ENCODE results near the gene SPATA25.
"Not testable (repeated sequence)": the region's sequence is repeated elsewhere in the genome, so short reads cannot be mapped to it uniquely, and the experiment has no call there.

SPATA25 gene, protein sequence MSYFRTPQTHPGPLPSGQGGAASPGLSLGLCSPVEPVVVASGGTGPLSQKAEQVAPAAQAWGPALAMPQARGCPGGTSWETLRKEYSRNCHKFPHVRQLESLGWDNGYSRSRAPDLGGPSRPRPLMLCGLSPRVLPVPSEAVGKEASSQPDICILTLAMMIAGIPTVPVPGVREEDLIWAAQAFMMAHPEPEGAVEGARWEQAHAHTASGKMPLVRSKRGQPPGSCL

DNA sequence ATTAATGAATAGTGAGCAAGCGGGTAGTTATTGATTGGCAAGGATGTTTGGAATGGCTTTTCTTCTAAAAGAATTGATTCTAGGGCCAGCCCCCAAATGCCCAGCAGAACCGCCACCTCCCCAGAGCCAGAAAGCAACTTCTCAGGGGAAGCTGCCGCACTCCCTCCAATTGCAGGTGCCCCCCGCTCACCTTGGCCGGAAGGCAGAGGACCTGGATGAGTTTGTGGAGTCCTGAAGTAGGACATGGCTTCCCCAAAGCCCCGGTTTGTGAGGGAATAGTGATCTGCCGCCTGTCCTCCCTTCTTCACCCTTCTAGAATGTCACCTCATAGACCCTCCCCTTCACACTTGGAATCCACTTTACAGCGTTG, at the start of gene SPATA25:
SPATA25 (minus strand) TSS at position 277 of the 370 bp plus-strand sequence; CDS start at position 245, 32 bp downstream.
- no peak for FAIRE-seq

DNA sequence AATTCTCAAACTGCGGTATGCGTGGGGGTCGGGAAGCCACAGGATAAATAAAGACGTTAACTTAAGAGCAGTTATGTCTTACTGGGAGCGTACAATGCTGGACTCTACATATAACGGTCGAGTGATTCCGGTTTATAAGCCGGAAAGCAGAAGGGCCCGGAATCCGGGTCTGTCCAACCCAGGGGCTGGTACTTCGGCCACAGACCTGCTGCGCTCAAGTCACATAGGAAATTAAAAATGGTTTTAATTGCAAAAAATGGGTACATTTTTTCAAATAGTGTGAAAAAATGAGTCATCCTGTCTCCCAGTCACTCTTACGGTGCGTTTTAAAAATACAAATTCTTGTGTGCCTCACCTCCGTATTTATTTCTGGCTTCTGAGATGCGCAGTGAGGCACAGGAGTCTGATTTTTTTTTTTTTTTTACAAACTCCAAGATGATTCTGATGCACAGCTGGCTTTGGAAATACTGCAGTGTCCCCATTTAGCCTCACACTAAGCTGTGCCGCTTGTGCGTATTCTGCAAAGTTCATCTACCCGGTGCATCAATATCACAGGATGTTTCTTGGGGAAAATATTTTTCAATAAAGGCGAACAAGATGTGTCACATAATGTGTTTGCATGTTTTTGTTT, 48.1 kb upstream of the SPATA25 start:
- FAIRE-seq, result no peak

DNA sequence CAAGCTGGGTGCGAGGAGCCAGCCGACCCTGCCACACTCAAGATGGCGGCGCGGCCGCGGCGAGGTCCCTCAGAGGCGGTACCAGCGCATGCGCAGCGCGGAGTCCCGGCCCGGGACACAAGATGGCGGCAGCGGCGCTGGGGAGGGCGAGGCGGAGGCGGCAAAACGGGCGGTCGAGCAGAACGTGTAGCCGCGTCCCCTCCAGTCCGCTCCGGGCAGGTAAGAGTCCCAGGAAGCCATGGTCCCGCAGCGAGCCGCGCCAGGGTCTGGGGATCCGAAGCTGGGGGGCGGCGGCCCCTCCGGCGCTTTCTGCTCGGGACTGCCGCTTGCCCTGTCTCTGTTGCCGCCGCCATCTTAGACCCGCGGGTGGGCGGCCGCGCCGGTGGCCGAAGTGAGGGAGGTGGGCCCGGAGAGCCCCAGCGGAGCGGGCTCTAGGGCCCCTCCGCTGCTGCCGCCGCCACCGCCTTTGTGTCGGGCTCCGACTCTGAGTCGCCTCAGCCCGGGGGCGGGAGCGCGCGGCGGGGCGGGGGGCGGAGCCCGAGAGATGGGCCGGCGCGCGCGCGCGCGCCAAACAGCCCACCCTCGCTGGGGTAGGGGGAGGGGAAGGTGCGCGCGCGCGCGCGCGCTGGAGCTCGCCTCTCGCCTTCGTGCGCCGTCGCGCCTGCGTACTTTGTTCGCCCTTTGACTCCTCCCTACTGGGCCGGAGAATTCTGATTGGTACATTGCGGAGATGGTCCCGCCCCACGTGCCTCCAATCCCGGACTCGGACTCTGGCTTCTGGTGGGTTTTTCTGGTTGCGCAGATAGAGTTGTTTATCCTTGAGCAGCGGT, 47.4 kb upstream of the SPATA25 start, which contains the start of gene PCIF1:
PCIF1 (plus strand) TSS at position 98 of the 830 bp plus-strand sequence. CDS start 4,317 bp downstream, outside the sequence.
- no peak for FAIRE-seq

DNA sequence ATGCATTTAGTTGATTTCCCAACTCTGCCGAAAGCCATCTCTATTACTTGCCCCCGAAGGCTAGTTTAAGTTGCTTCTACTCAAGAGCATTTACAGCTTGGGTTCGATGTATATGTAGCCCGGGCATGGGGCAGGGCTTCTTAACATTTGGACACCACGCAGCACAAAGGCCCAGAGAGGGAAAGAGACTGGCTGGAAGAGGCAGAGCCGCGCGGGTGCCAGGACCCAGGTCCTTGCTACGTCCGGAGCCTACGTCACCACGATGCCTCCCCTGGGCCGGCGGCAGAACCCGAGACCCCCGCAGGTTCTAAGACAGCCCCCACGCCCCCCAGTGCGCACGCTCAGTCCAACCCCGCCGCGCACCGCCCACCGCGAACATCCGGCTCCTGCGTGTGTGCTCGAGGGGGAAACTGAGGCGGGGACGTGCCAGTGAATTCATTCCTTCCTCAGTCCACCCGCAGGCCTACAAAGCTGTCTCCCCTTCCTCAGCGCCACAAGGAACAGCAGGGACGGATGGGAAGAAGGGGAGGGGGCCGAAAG, 46.7 kb upstream of the SPATA25 start:
- no peak for FAIRE-seq

DNA sequence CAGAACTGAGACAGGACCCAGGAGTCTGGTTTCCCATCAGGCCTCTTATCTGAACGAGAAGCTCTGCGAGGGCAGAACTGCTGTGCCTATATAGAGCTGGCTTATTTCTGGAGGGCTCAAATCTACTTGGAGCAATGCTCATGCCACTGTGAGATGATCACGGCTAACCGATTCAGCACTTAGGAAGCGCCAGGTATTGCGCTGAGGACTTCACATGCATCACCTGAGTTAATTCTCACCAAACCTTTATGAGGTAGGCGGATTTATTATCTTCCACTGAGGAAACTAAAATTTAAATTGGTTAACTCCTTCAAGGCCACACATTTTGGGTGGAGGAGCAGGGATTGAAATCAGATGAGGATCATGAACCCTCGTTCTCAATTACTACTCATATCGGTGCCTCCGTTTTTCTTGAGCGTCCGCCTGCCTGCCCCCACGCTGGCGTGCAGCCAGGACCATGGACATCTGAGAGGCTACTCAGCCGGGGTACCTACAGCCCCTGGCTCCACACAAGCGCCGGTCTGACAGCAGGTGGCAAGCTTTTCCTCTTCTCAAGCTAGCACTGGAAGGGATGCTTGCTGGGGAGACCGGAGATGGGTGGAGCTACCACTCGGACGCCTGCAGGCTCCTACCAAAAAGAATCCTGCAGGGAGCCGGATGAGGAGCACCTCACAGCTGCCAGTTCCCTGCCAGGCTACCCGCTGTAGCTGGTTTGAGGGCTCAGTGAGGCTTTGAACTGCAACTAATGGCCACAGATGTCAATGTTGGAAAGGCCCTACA, 46.0 kb upstream of the SPATA25 start:
- FAIRE-seq, result no peak

DNA sequence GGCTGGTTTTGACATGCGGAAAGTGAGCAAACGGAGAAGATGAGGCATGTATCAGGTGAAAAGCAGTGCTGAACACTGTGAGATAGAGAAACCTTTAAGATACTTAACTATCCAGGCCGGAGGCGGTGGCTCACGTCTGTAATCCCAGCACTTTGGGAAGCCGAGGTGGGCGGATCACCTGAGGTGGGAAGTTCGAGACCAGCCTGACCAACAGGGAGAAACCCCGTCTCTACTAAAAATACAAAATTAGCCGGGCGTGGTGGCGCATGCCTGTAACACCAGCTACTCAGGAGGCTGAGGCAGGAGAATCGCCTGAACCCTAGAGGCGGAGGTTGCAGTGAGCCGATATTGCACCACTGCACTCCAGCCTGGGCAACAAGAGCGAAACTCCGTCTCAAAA, 44.3 kb upstream of the SPATA25 start:
- not testable (repeated sequence) for FAIRE-seq

DNA sequence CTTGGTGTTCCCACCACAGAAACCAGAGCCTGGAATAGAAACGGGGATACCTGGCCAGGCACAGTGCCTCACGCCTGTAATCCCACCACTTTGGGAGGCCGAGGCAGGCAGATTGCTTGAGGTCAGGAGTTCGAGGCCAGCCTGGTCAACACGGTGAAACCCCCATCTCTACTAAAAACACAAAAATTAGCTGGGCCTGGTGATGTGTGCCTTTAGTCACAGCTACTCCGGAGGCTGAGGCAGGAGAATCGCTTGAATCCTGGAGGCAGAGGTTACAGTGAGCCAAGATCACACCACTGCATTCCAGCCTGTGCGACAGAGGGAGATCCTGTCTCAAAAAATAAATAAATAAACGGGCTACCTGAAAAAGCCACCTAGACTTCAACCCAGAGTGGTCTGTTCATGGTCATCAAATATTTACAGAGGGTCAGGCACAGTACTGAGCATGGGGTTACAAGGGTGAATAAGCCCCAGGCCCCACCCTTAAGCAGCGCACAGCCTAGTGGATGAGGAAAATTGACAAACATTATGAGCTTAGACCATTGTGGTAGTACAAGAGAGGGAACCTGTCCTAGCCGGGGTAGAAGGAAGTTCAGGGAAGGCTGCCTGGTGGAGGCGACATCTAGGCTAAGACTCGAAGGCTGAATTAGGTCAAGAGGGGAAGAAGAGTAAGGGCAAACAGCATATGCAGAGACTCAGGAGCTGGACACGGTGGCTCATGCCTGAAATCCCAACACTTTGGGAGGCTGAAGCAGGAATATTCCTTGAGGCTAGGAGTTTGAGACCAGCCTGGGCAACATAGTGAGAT, 39.9 kb upstream of the SPATA25 start:
- FAIRE-seq, result no peak

DNA sequence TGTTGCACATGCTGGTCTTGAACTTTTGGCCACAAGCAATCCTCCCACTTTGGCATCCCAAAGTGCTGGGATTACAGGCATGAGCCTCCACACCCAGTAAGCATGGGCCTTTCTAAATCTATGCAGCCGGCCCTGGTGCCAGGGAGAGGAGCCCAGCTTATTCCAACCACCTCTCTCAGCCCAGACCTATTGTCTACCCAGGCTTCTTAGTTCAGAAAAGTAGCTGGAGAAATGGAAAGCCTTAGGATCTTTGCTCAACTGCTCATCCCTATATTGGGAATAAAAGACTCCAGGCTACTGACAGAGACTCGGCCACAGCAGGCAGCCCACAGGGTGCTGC, 39.3 kb upstream of the SPATA25 start:
- FAIRE-seq, result no peak

DNA sequence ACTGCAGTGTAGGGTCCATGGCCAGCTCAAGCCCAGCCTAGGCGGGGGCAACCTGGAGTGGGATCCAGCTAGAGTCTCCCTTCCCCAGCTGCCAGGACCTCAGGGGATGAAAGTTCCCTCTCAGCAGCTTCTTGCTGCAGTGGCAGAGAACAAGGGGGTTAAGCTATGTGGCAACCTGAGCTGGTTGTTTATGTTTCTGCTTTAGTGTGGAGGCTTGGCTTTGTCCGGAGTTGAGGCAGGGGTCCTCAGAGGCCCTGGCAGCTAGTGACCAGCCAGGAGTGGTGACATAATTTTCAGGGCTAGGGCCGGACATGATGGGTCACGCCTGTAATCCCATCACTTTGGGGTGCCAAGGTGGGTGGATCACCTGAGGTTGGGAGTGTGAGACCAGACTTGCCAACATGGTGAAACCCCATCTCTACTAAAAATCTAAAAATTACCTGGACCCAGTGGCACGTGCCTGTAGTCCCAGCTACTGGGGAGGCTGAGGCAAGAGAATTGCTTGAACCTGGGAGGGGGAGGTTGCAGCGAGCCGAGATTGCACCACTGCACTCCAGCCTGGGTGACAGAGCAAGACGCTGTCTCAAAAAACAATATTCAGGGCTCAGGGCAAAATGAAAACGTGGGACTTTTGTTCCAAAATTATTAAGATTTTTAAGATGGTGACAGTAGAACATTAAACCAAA, 38.5 kb upstream of the SPATA25 start:
- no peak for FAIRE-seq

DNA sequence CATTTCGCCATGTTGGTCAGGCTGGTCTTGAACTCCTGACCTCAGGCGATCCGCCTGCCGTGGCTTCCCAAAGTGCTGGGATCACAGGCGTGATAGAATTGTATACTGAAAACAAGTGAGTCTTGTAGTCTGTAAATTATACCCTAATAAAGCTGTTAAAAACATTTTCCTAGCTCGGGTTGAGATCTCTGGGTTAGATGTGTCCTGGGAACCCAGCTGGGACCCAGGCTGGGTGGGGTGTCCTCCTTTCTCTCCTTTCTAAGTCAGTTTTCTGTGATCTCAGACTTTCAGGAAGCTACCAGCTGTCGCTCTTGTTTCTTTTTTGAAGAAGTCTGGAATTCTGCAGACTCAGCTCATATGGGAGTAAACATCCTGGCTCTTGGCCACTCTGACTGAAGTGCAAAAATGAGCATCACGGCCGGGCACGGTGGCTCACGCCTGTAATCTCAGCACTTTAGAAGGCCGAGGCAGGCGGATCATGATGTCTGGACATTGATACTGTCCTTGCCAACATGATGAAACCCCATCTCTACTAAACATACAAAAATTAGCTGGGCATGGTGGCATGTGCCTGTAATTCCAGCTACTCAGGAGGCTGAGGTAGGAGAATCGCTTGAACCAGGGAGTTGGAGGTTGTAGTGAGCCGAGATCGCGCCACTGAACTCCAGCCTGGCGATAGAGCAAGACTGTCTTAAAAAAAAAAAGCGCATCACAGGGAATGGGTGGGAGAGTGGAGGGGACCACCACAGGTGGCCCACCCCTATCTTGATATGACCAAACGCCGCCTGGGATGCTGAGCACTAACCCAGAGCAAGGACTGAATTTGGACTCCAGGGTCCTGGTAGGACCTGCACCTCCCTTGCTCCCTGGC, 37.2 kb upstream of the SPATA25 start:
- FAIRE-seq, result no peak

DNA sequence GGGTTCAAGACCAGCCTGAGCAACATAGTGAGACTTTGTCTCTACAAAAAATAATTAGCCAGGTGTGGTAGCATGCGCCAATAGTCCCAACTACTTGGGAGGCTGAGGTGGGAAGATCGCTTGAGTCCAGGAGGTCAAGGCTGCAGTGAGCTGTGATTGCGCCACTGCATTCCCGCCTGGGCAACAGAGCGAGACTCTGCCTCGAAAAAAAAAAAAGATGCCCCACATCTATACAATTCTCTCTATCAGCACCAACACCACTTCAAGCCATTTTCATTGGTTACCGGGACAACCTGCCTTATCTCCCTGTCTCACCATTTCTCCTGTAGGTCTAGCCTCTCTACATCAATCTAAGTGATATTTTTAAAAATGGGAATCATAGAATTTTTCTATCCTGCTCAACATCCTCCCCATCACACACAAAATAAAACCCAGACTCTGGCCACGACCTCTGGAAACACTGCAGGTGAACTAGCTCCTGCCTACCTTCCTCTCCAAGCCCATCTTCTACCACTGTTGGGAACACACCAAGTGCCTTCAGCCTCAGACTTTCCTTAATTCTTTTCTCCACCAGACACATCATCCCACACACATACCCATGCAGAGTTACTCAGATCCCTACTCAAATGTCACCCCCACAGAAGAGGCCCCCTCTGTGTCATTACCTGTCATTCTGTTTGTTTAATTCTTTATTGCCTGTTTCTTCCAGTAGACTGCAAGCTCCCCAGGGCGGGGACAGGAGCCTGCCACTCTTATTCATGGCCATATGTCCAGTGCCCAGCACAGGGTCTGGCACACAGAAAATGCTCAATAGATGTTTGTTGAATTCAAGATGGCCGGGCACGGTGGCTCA, 34.1 kb upstream of the SPATA25 start:
- no peak for FAIRE-seq

DNA sequence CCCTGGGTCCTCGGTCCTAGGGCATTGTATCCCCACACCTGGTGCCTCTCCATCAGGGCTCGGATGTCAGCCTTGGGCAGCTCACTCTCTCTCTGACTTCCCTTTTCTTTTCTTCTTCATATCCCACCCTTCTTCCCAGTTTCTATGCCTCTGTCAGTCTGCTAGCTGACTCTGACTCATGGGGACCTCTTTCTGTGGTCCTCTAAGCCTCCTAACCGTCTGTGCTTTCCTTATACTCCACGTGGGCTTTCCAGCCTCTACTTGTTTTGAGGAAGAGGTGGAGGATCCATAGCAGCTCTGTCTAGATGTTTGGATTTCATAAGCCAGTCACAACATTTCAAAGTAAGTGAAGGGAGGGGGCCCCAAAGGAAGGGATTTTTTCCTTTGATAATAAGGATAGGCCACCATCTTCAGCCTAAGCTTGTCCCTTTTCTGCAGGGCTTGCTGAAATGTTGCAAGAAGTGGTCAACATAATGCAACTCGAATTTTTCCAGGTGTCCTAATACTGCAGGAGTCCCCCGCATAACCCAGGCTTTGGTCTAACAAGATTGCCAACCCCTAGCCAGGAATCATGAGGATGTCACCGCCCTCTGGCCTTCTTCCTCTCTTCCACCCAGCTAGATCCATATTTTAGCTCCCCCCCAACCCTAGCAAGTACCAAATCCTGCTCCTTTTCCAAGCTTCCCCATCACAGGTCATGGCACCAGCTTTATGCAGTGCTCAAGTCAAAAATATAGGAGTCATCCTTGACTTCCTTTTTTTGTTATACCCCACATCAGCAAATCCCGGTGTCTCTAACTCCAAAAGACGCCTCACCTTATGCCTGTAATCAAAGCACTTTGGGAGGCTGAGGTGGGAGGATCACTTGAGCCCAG, 33.3 kb upstream of the SPATA25 start:
- no peak for FAIRE-seq

DNA sequence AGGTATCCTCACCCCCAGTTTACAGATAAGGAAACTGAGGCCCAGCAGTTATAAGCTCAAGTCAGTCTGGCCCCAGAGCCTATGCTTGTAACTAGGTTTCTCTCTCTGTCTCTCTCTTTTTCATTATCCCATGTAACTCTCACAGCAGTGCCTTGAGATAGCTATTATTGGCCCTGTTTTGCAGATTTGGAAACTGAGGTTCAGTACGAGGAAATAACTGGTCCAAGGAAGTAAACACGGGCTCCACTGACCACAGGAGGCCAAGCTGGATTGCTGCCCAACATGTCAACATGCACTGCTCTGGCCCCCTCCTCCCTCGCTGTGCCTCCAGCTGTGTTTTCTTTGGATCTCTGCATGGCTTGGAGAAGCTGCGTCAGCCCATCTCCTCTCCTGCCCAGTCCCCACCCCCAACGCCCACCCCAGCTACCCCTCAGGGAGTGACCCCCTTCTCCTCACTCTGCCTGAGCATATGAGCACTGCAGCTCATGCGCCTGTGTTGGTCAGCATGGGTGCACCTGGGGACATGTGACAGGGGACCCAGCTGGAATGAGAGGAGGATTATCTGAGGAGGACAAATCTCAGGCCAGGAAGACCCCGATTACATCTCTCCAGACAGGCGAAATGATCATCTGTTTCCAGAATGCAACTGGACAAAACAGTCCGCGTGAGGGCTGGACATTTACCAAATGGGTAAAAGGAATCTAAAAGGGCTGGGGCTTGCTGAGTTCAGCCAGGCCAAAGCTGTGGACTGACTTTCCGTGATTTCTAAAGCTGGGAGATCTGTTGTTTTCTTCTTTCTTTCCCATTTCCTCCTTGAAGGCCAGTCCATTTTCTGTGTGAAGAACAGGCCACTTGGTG, 32.3 kb upstream of the SPATA25 start:
- no peak for FAIRE-seq

DNA sequence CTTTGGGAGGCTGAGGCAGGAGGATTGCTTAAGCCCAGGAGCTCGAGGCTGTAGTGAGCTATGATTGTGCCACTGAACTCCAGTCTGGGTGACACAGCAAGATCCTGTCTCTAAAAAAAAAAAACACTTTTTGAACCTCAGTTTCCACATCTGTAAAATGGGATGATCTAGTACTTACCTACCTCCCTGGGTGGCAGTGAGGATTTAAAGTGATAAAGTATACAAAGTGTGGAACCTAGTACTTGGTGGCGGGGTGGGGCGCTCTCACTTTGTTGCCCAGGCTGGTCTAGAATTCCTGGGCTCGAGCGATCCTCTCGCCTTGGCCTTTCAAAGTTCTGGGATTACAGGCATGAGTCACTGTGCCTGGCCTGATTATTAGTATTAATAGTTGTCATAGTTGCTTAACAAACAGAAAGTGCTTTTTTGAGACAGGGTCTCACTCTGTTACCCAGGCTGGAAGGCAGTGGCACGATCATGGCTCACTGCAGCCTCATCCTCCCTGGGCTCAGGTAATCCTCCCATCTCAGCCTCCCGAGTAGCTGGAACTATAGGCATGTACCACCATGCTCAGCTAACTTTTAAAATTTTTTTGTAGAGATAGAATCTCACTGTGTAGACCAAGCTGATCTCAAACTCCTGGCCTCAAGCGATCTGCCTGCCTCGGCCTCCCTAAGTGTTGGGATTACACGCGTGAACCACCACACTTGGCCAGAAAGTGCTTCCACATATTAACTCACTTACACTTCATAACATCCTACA, 31.5 kb upstream of the SPATA25 start:
- FAIRE-seq, result no peak

DNA sequence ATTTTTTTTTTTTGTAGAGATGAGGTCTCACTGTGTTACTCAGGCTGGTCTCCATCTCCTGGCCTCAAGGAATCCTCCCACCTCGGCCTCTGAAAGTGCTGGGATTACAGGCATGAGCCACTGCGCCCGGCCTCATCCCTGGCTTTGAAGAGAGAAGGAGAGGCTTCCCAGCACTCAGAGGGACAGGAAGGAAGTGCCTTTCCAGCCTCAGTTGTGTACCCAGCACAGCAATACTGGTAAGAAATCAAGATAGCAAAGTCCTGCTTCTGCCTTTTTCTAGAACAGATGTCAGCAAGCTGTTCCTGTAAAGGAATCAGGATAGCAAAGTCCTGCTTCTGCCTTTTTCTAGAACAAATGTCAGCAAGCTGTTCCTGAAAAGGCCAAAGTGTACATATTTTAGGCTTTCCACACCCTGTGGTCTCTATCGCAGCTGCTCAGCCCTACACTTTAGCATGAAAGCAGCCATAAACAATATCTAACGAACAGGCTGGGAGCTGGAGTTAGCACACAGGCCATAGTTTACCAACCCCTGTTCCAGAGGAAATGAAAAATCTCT, 30.8 kb upstream of the SPATA25 start:
- no peak for FAIRE-seq

DNA sequence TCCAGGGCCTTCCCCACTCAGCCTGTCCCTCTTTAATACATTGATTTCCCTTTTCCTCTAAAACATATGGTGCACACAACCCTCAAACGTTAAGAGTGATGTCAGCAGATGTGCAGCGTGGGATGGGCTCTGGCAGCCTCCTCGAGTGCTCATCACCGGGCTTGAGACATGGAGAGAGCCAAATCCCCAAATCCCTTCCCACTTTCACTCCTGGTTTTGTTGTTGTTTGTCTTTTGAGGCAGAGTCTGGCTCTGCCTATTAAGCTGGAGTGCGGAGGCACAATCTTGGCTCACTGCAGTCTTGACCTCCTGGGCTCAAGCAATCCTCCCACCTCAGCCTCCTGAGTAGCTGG, 30.3 kb upstream of the SPATA25 start:
- FAIRE-seq, result no peak

Measured in colon (tissue), 2 donors.